CD4-positive, CD25-positive, alpha-beta regulatory T cell (primary cell): ENCODE results near the gene MTMR6. TPM values are rescaled to one million over a fixed set of nuclear protein-coding genes. Genes with fewer than 3 reads are reported as not detected.
A peak's percentile ranks its signal among the peaks of the same experiment; 100 is the strongest.

Source experiments
- ATAC-seq, 2 donors: fragments of 150-1000 bp; cut with Tn5 transposase; one replicate each; pipeline ENCODE4 v1.10.0; 2021; ENCODE audit warnings: low read depth in 2 of 2, moderate number of reproducible peaks in 2 of 2, moderate library complexity in 1 of 2
- DNase-seq, 3 donors: peaks; one replicate each; pipeline versions ENCODE4 v3.0.0 to v3.0.0-alpha.2; 2012 to 2022; ENCODE audit warnings: mixed read lengths in 1 of 3
- H3K27ac ChIP-seq: one replicate; pipeline ENCODE4 v1.7.0; 2013; ENCODE audit warnings: mild to moderate bottlenecking, low read length; ENCODE audit not compliant: insufficient read depth, poor library complexity, severe bottlenecking
- H3K27me3 ChIP-seq: one replicate; pipeline ENCODE4 v1.7.0; 2013; ENCODE audit warnings: low read length; ENCODE audit not compliant: control insufficient read depth, insufficient read depth
- H3K36me3 ChIP-seq: one replicate; pipeline ENCODE4 v1.7.0; 2013; ENCODE audit warnings: mild to moderate bottlenecking, low read length, moderate library complexity; ENCODE audit not compliant: control insufficient read depth, insufficient read depth
- H3K4me1 ChIP-seq: 2 replicates; pipeline ENCODE4 v1.7.0; 2013; ENCODE audit warnings: mild to moderate bottlenecking, low read length; ENCODE audit not compliant: insufficient read depth, control insufficient read depth, poor library complexity, severe bottlenecking
- H3K4me3 ChIP-seq: one replicate; pipeline ENCODE4 v1.7.0; 2013; ENCODE audit warnings: low read depth, mild to moderate bottlenecking, low read length, moderate library complexity
- H3K9me3 ChIP-seq, 2 experiments: 1 replicate in 1 of 2; 2 replicates in 1 of 2; pipeline ENCODE4 v1.7.0; 2013; ENCODE audit warnings: low read length in 2 of 2, mild to moderate bottlenecking in 1 of 2, moderate library complexity in 1 of 2; ENCODE audit not compliant: control insufficient read depth in 2 of 2
- H3K27ac Mint-ChIP-seq, 3 donors: one replicate each; pipeline ENCODE4 v1.8.0; 2020 to 2022; ENCODE audit warnings: mild to moderate bottlenecking in 3 of 3, mixed read lengths in 3 of 3, moderate library complexity in 2 of 3
- H3K27me3 Mint-ChIP-seq: one replicate; pipeline ENCODE4 v1.8.0; 2022; ENCODE audit warnings: mild to moderate bottlenecking, mixed read lengths
- H3K36me3 Mint-ChIP-seq: one replicate; pipeline ENCODE4 v1.8.0; 2020; ENCODE audit warnings: mixed read lengths
- H3K4me1 Mint-ChIP-seq, 4 donors: one replicate each; pipeline ENCODE4 v1.8.0; 2020 to 2022; ENCODE audit warnings: mixed read lengths in 4 of 4, mild to moderate bottlenecking in 1 of 4
- H3K4me3 Mint-ChIP-seq, 4 donors: one replicate each; pipeline ENCODE4 v1.8.0; 2020 to 2022; ENCODE audit warnings: mild to moderate bottlenecking in 4 of 4, mixed read lengths in 4 of 4, moderate library complexity in 3 of 4
- H3K9me3 Mint-ChIP-seq, 7 donors: one replicate each; pipeline ENCODE4 v1.8.0; 2020 to 2022; ENCODE audit warnings: mixed read lengths in 7 of 7, mild to moderate bottlenecking in 3 of 7, moderate library complexity in 2 of 7
- polyA plus RNA-seq, 4 donors: library from polyadenylated mRNA; unstranded; fragments of 300-500 nt; fragmentation: Illumina TruSeq; gene quantifications; one replicate each; pipeline ENCODE4 v1.2.3, GENCODE V29; 2021
- total RNA-seq: library from RNA; stranded (reverse); gene quantifications from one replicate; pipeline ENCODE4 v1.2.3, GENCODE V29; 2022

Gene MTMR6
- total and polyA plus RNA-seq, 5 donors from 2014 or later, result 16.8 to 35.0 (median 21.8) TPM

- H3K36me3 ChIP-seq, result peaks cover 61% of the 10 kb centered on the region
- peaks cover 0 to 2% (median 0%) of the 10 kb centered on the region in 4 donors for H3K4me1 Mint-ChIP-seq
- H3K27ac ChIP-seq, result no peak overlapping the region
- H3K4me1 ChIP-seq, result no peaks in the 10 kb centered on the region
- H3K9me3 Mint-ChIP-seq, result peaks cover 0 to 4% (median 0%) of the 10 kb centered on the region in 7 donors
- H3K27ac Mint-ChIP-seq, result peak overlapping the region in 2 of 3 donors; percentile 4 to 32
- no peaks in the 10 kb centered on the region for H3K27me3 ChIP-seq
- H3K27me3 Mint-ChIP-seq, result peaks cover 4% of the 10 kb centered on the region
- H3K36me3 Mint-ChIP-seq, result peaks cover 38% of the 10 kb centered on the region
- no peak for ATAC-seq
- no peak for DNase-seq
- H3K4me3 Mint-ChIP-seq, result no peak overlapping the region
- no peak overlapping the region for H3K4me3 ChIP-seq
- no peaks in the 10 kb centered on the region for H3K9me3 ChIP-seq
These were observed 38.2 kb downstream of the MTMR6 start for GRCh38 chr13:25249001-25249543.

- DNase-seq, result no peak
- Histone ChIP-seq H3K36me3 (peaks cover 54% of the 10 kb centered on the region), H3K27ac (no peak overlapping the region), H3K4me3 (no peak overlapping the region), H3K27me3 (no peaks in the 10 kb centered on the region), H3K9me3 (no peaks in the 10 kb centered on the region), H3K4me1 (no peaks in the 10 kb centered on the region)
- H3K27me3 Mint-ChIP-seq, result peaks cover 4% of the 10 kb centered on the region
- no peak overlapping the region for H3K27ac Mint-ChIP-seq
- H3K4me3 Mint-ChIP-seq, result no peak overlapping the region
- H3K36me3 Mint-ChIP-seq, result peaks cover 34% of the 10 kb centered on the region
- no peak for ATAC-seq
- peaks cover 0 to 4% (median 0%) of the 10 kb centered on the region in 7 donors for H3K9me3 Mint-ChIP-seq
- peaks cover 0 to 2% (median 0%) of the 10 kb centered on the region in 4 donors for H3K4me1 Mint-ChIP-seq
These were observed 39.2 kb downstream of the MTMR6 start for GRCh38 chr13:25248071-25248470.

GRCh38 chr13:25247360-25247759 is 39.9 kb downstream of the MTMR6 start:
- peaks cover 47% of the 10 kb centered on the region for H3K36me3 ChIP-seq
- DNase-seq, result no peak
- H3K4me3 ChIP-seq, result no peak overlapping the region
- H3K27me3 ChIP-seq, result no peaks in the 10 kb centered on the region
- Mint-ChIP-seq H3K4me3 (no peak overlapping the region), H3K27me3 (peaks cover 4% of the 10 kb centered on the region), H3K9me3 (peaks cover 0 to 4% (median 0%) of the 10 kb centered on the region in 7 donors), H3K4me1 (peaks cover 0 to 2% (median 0%) of the 10 kb centered on the region in 4 donors), H3K36me3 (peaks cover 31% of the 10 kb centered on the region), H3K27ac (no peak overlapping the region)
- no peak for ATAC-seq
- no peak overlapping the region for H3K27ac ChIP-seq
- H3K9me3 ChIP-seq, result no peaks in the 10 kb centered on the region
- no peaks in the 10 kb centered on the region for H3K4me1 ChIP-seq

GRCh38 chr13:25244123-25244522 is 43.2 kb downstream of the MTMR6 start:
- Mint-ChIP-seq H3K27me3 (peaks cover 4% of the 10 kb centered on the region), H3K9me3 (peaks cover 0 to 4% (median 1%) of the 10 kb centered on the region in 7 donors), H3K4me3 (no peak overlapping the region), H3K36me3 (peaks cover 28% of the 10 kb centered on the region), H3K4me1 (peaks cover 0 to 2% (median 0%) of the 10 kb centered on the region in 4 donors), H3K27ac (no peak overlapping the region)
- no peaks in the 10 kb centered on the region for H3K27me3 ChIP-seq
- no peaks in the 10 kb centered on the region for H3K4me1 ChIP-seq
- peaks cover 16% of the 10 kb centered on the region for H3K36me3 ChIP-seq
- no peak overlapping the region for H3K27ac ChIP-seq
- no peaks in the 10 kb centered on the region for H3K9me3 ChIP-seq
- no peak overlapping the region for H3K4me3 ChIP-seq
- DNase-seq (no peak), ATAC-seq (no peak)

GRCh38 chr13:25242956-25243355 is 44.3 kb downstream of the MTMR6 start:
- H3K4me3 ChIP-seq, result no peak overlapping the region
- H3K27ac Mint-ChIP-seq, result no peak overlapping the region
- peaks cover 5% of the 10 kb centered on the region for H3K36me3 ChIP-seq
- no peak overlapping the region for H3K27ac ChIP-seq
- H3K36me3 Mint-ChIP-seq, result peaks cover 28% of the 10 kb centered on the region
- ATAC-seq (no peak), DNase-seq (no peak)
- H3K27me3 ChIP-seq, result no peaks in the 10 kb centered on the region
- peaks cover 0 to 4% (median 1%) of the 10 kb centered on the region in 7 donors for H3K9me3 Mint-ChIP-seq
- H3K9me3 ChIP-seq, result no peaks in the 10 kb centered on the region
- H3K4me1 ChIP-seq, result no peaks in the 10 kb centered on the region
- no peak overlapping the region for H3K4me3 Mint-ChIP-seq
- peaks cover 0 to 2% (median 0%) of the 10 kb centered on the region in 4 donors for H3K4me1 Mint-ChIP-seq
- peaks cover 4% of the 10 kb centered on the region for H3K27me3 Mint-ChIP-seq

- DNase-seq, result no peak
- H3K4me1 ChIP-seq, result no peaks in the 10 kb centered on the region
- H3K9me3 ChIP-seq, result no peaks in the 10 kb centered on the region
- H3K27ac ChIP-seq, result no peak overlapping the region
- no peak overlapping the region for H3K4me3 ChIP-seq
- Mint-ChIP-seq H3K4me1 (peaks cover 0 to 5% (median 0%) of the 10 kb centered on the region in 4 donors), H3K36me3 (peaks cover 28% of the 10 kb centered on the region), H3K9me3 (peaks cover 0 to 4% (median 1%) of the 10 kb centered on the region in 7 donors), H3K4me3 (no peak overlapping the region), H3K27me3 (peaks cover 4% of the 10 kb centered on the region), H3K27ac (no peak overlapping the region)
- ATAC-seq, result no peak
- no peaks in the 10 kb centered on the region for H3K27me3 ChIP-seq
- peaks cover 5% of the 10 kb centered on the region for H3K36me3 ChIP-seq
These were observed 46.3 kb downstream of the MTMR6 start for GRCh38 chr13:25241007-25241406.

- Mint-ChIP-seq H3K27ac (no peak overlapping the region), H3K27me3 (peaks cover 5% of the 10 kb centered on the region), H3K36me3 (peaks cover 8% of the 10 kb centered on the region), H3K4me3 (no peak overlapping the region), H3K4me1 (peaks cover 0 to 13% (median 5%) of the 10 kb centered on the region in 4 donors), H3K9me3 (peaks cover 0 to 4% (median 0%) of the 10 kb centered on the region in 7 donors)
- no peaks in the 10 kb centered on the region for H3K9me3 ChIP-seq
- no peaks in the 10 kb centered on the region for H3K36me3 ChIP-seq
- DNase-seq (no peak), ATAC-seq (no peak)
- H3K27ac ChIP-seq, result no peak overlapping the region
- no peaks in the 10 kb centered on the region for H3K27me3 ChIP-seq
- H3K4me3 ChIP-seq, result no peak overlapping the region
- no peaks in the 10 kb centered on the region for H3K4me1 ChIP-seq
These were observed 50.2 kb downstream of the MTMR6 start for GRCh38 chr13:25237083-25237482.

- H3K9me3 Mint-ChIP-seq, result peaks cover 0 to 4% (median 0%) of the 10 kb centered on the region in 7 donors
- peaks cover 19% of the 10 kb centered on the region for H3K27me3 Mint-ChIP-seq
- DNase-seq (no peak), ATAC-seq (no peak)
- no peak overlapping the region for H3K4me3 ChIP-seq
- H3K9me3 ChIP-seq, result no peaks in the 10 kb centered on the region
- no peak overlapping the region for H3K27ac ChIP-seq
- no peaks in the 10 kb centered on the region for H3K4me1 ChIP-seq
- peaks cover 0 to 13% (median 5%) of the 10 kb centered on the region in 4 donors for H3K4me1 Mint-ChIP-seq
- peaks cover 2% of the 10 kb centered on the region for H3K27me3 ChIP-seq
- no peak overlapping the region for H3K4me3 Mint-ChIP-seq
- H3K36me3 Mint-ChIP-seq, result no peaks in the 10 kb centered on the region
- H3K27ac Mint-ChIP-seq, result no peak overlapping the region
- no peaks in the 10 kb centered on the region for H3K36me3 ChIP-seq
These were observed 53.4 kb downstream of the MTMR6 start for GRCh38 chr13:25233861-25234260.
